Small intestine (tissue), 7 donors: ENCODE results near the gene SPTBN4. TPM values are rescaled to one million over a fixed set of nuclear protein-coding genes. Genes with fewer than 3 reads are reported as not detected.
A peak's percentile ranks its signal among the peaks of the same experiment; 100 is the strongest.

Experiments
- DNase-seq, 2 donors: peaks; one replicate each; pipeline versions ENCODE4 v3.0.0 to v3.0.0-alpha.2; 2013
- FAIRE-seq: peaks from 2 replicates; lab custom pipeline; 2012; peaks lifted over from hg19 to GRCh38; lab: Jason Lieb, UNC
- H3K27ac ChIP-seq, 3 donors: one replicate each; pipeline ENCODE4 v1.5.1; 2013; ENCODE audit warnings: low read length in 2 of 3, mild to moderate bottlenecking in 2 of 3, control low read depth in 1 of 3, inconsistent platforms in 1 of 3, low read depth in 1 of 3, moderate library complexity in 1 of 3
- H3K27me3 ChIP-seq, 3 donors: one replicate each; pipeline ENCODE4 v1.6.1; 2013; ENCODE audit warnings: low read length in 3 of 3, inconsistent platforms in 1 of 3; ENCODE audit not compliant: control insufficient read depth in 3 of 3, insufficient read depth in 3 of 3
- H3K36me3 ChIP-seq, 3 donors: one replicate each; pipeline ENCODE4 v1.6.1; 2013; ENCODE audit warnings: low read length in 3 of 3, inconsistent platforms in 1 of 3, low read depth in 1 of 3, mild to moderate bottlenecking in 1 of 3, moderate library complexity in 1 of 3; ENCODE audit not compliant: control insufficient read depth in 3 of 3, insufficient read depth in 2 of 3
- H3K4me1 ChIP-seq, 3 donors: one replicate each; pipeline ENCODE4 v1.6.1; 2013; ENCODE audit warnings: low read length in 2 of 3, inconsistent platforms in 1 of 3, low read depth in 1 of 3, mild to moderate bottlenecking in 1 of 3, moderate library complexity in 1 of 3; ENCODE audit not compliant: control insufficient read depth in 3 of 3, insufficient read depth in 2 of 3
- H3K4me3 ChIP-seq, 3 donors: one replicate each; pipeline ENCODE4 v1.5.1; 2013; ENCODE audit warnings: low read length in 3 of 3, control low read depth in 1 of 3, inconsistent platforms in 1 of 3, low read depth in 1 of 3, mild to moderate bottlenecking in 1 of 3, moderate library complexity in 1 of 3
- H3K9me3 ChIP-seq, 2 donors: one replicate each; pipeline ENCODE4 v1.6.1; 2013; ENCODE audit warnings: low read depth in 1 of 2, low read length in 1 of 2; ENCODE audit not compliant: control insufficient read depth in 2 of 2, insufficient read depth in 1 of 2
- WGBS, 3 donors: extraction: QIAGEN DNeasy Blood & Tissue Kit; methylation state at CpG; one replicate each; pipeline ENCODE4 v1.1.7; 2013; 5-methylcytosine and 5-hydroxymethylcytosine counted together
- polyA plus RNA-seq, 4 donors: library from polyadenylated mRNA; stranded (reverse) in 3 of 4; unstranded in 1 of 4; fragments of 200-250 nt in 3 of 4; fragments of 120-200 nt in 1 of 4; gene quantifications; one replicate each; pipeline versions ENCODE4 v1.2.1 to v1.2.3, GENCODE V29; 2013
- donor health status: healthy with polysubstance abuse.
- donor health status: control.
- donor health status: control.
- donor health status: Bipolar disorder and iron deficiency.
- donor health status: healthy.

SPTBN4 gene
- polyA plus RNA-seq, 4 donors, result 1.1 to 2.0 (median 1.8) TPM; not detected in 1

- FAIRE-seq (no peak), DNase-seq (no peak)
- H3K36me3 ChIP-seq, result peaks cover 10 to 75% (median 10%) of the 10 kb centered on the region in 3 donors
- H3K27me3 ChIP-seq, result peaks cover 0 to 14% (median 0%) of the 10 kb centered on the region in 3 donors
- WGBS, 3 donors, result 90 to 97% (median 96%) methylated on average over 3 to 4 of the region's 4 CpGs
- H3K9me3 ChIP-seq, result no peaks in the 10 kb centered on the region
- peaks cover 0 to 14% (median 0%) of the 10 kb centered on the region in 3 donors for H3K4me1 ChIP-seq
- no peak overlapping the region for H3K4me3 ChIP-seq
- no peak overlapping the region for H3K27ac ChIP-seq
Measured at GRCh38 chr19:40617961-40618360, 151.2 kb downstream of the SPTBN4 start.

GRCh38 chr19:40619333-40620160 is 152.7 kb downstream of the SPTBN4 start:
- H3K4me1 ChIP-seq, result peaks cover 0 to 3% (median 0%) of the 10 kb centered on the region in 3 donors
- H3K9me3 ChIP-seq, result no peaks in the 10 kb centered on the region
- DNase-seq (no peak), FAIRE-seq (no peak)
- no peaks in the 10 kb centered on the region for H3K27me3 ChIP-seq
- no peak overlapping the region for H3K27ac ChIP-seq
- no peak overlapping the region for H3K4me3 ChIP-seq
- H3K36me3 ChIP-seq, result peaks cover 10 to 77% (median 15%) of the 10 kb centered on the region in 3 donors
- WGBS, 3 donors, result 73 to 78% (median 78%) methylated on average over 11 of the region's 11 CpGs

- Histone ChIP-seq H3K27ac (no peak overlapping the region), H3K27me3 (no peaks in the 10 kb centered on the region), H3K4me1 (no peaks in the 10 kb centered on the region), H3K9me3 (no peaks in the 10 kb centered on the region), H3K36me3 (peaks cover 10 to 74% (median 15%) of the 10 kb centered on the region in 3 donors), H3K4me3 (no peak overlapping the region)
- no peak for DNase-seq
- WGBS, 3 donors, result 89 to 95% (median 90%) methylated on average over 8 of the region's 8 CpGs
- no peak for FAIRE-seq
Measured at GRCh38 chr19:40620161-40620485, 153.3 kb downstream of the SPTBN4 start.

- peaks cover 10 to 78% (median 17%) of the 10 kb centered on the region in 3 donors for H3K36me3 ChIP-seq
- H3K4me1 ChIP-seq, result no peaks in the 10 kb centered on the region
- no peaks in the 10 kb centered on the region for H3K9me3 ChIP-seq
- H3K27me3 ChIP-seq, result no peaks in the 10 kb centered on the region
- H3K4me3 ChIP-seq, result no peak overlapping the region
- no peak overlapping the region for H3K27ac ChIP-seq
- DNase-seq (no peak), FAIRE-seq (no peak)
- 68 to 95% (median 82%) methylated on average over 2 of the region's 2 CpGs for WGBS, 3 donors
Measured at GRCh38 chr19:40621283-40621682, 154.5 kb downstream of the SPTBN4 start.

DNA sequence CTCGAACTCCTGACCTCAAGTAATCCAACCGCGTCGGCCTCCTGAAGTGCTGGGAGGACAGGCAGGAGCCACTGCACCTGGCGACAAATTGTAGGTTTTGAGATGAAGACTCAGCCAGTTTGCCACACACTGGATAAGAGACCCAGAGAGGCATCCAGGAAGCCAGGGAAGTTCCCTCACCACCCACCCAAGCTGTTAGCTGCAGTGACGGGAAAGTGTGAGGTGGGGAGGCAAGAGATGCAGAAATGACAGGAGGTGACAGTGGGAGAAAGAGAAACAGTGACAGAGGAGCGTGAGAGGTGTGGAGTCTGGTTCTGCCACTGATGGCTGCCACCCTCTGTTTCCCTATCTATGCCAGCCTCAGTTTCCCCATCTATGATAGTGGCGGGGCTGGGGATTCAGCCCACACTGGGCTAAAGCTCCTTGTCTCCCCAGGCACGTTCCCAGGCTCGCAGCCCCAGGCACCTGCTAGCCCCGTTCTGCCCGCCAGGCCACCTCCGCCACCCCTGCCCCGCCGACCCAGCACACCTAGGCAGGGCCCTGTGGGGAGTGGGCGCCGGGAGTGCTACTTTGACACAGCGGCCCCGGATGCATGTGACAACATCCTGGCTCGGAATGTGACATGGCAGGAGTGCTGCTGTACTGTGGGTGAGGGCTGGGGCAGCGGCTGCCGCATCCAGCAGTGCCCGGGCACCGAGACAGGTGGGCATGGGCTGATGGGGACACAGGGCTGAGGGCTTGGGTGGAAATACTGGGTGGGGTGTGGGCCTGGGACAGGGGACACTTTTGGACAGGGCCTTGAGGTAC is 155.4 kb downstream of the SPTBN4 start:
- FAIRE-seq (no peak), DNase-seq (no peak)
- WGBS, 3 donors, result 88 to 92% (median 89%) methylated on average over 24 of the region's 24 CpGs
- peaks cover 10 to 79% (median 21%) of the 10 kb centered on the region in 3 donors for H3K36me3 ChIP-seq
- no peak overlapping the region for H3K27ac ChIP-seq
- H3K27me3 ChIP-seq, result no peaks in the 10 kb centered on the region
- no peaks in the 10 kb centered on the region for H3K9me3 ChIP-seq
- no peaks in the 10 kb centered on the region for H3K4me1 ChIP-seq
- no peak overlapping the region for H3K4me3 ChIP-seq

DNA sequence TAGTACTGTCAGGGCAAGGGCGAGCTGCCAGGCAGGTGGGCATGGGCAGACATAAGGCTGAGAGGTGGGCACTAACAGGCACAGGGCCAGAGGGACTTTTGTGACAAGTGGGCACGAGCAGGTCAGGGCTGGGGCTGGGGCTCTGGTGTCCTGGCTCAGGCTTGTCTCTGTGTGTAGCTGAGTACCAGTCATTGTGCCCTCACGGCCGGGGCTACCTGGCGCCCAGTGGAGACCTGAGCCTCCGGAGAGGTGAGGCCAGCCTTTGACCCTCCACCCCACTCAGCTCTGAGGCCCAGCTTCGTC is 155.9 kb downstream of the SPTBN4 start:
- FAIRE-seq, result no peak
- no peak overlapping the region for H3K27ac ChIP-seq
- no peaks in the 10 kb centered on the region for H3K27me3 ChIP-seq
- H3K4me1 ChIP-seq, result no peaks in the 10 kb centered on the region
- no peaks in the 10 kb centered on the region for H3K9me3 ChIP-seq
- no peak overlapping the region for H3K4me3 ChIP-seq
- no peak for DNase-seq
- peaks cover 12 to 81% (median 21%) of the 10 kb centered on the region in 3 donors for H3K36me3 ChIP-seq
- WGBS, 3 donors, result 84 to 95% (median 85%) methylated on average over 7 of the region's 7 CpGs

DNA sequence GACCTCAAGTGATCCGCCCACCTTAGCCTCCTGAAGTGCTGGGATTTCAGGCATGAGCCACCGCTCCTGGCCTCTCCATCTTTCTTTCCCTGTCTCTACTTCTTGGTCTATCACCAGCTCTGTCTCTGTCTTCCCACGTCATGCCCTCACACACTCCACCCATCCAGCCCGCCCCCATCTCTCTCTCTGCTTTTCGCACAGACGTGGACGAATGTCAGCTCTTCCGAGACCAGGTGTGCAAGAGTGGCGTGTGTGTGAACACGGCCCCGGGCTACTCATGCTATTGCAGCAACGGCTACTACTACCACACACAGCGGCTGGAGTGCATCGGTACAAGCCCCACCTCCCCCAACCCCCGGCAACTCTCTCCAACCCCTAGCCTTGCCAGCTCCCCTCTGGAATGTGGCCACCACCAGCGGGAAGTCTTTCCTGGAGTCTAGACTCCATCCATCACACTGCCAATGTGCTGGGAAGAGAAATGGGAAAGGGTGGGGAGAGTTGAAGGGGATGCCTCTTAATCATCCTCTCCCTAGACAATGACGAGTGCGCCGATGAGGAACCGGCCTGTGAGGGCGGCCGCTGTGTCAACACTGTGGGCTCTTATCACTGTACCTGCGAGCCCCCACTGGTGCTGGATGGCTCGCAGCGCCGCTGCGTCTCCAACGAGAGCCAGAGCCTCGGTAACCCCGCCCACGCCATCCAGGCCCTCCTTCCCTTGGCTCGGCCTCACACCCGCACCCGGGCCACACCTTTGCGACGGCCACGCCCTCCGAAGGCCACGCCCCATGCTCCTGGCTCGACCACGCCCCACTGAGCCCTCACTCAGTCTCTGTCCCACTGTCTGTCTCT is 156.8 kb downstream of the SPTBN4 start:
- H3K27ac ChIP-seq, result peak overlapping the region in 1 of 3 donors; percentile 11
- no peaks in the 10 kb centered on the region for H3K27me3 ChIP-seq
- H3K36me3 ChIP-seq, result peaks cover 13 to 83% (median 21%) of the 10 kb centered on the region in 3 donors
- no peaks in the 10 kb centered on the region for H3K4me1 ChIP-seq
- H3K9me3 ChIP-seq, result no peaks in the 10 kb centered on the region
- no peak for FAIRE-seq
- peak; percentile 70 to 88 for DNase-seq
- 45 to 64% (median 55%) methylated on average over 41 of the region's 41 CpGs for WGBS, 3 donors
- H3K4me3 ChIP-seq, result no peak overlapping the region
